ENCODE measurements around the gene B4GALT5. TPM values are rescaled to one million over a fixed set of nuclear protein-coding genes. Genes with fewer than 3 reads are reported as not detected.

B4GALT5 gene
- total RNA-seq, 1 experiment from 2014 or later = 62.4 TPM

- no peak overlapping the region for H3K4me3 Mint-ChIP-seq
- H3K27ac Mint-ChIP-seq = peak overlapping the region; percentile 75
- peaks cover 90% of the 10 kb centered on the region for H3K4me1 Mint-ChIP-seq
- H3K9me3 Mint-ChIP-seq = no peaks in the 10 kb centered on the region
- ChIA-PET POLR2A (no interaction called here), CTCF (no interaction called here)
- no peaks in the 10 kb centered on the region for H3K27me3 Mint-ChIP-seq (ENCODE audit: low read depth)
- H3K36me3 Mint-ChIP-seq = no peaks in the 10 kb centered on the region
- ATAC-seq = no peak
- TF ChIP-seq FOXP4 (CRISPR knock-in tag; IDR thresholded peaks at IDR 0.05) = no peak
- no peak for TF ChIP-seq NFATC4 (CRISPR knock-in tag; IDR thresholded peaks at IDR 0.05)
- TF ChIP-seq FOXJ3 (CRISPR knock-in tag; IDR thresholded peaks at IDR 0.05; ENCODE audit: borderline replicate concordance) = no peak
- TF ChIP-seq PRDM15 (CRISPR knock-in tag; IDR thresholded peaks at IDR 0.05) = no peak
- no peak for TF ChIP-seq ARID4B (CRISPR knock-in tag; IDR thresholded peaks at IDR 0.05; ENCODE audit: borderline replicate concordance)
- TF ChIP-seq ETV6 (CRISPR knock-in tag; IDR thresholded peaks at IDR 0.05) = no peak
- TF ChIP-seq MLX (CRISPR knock-in tag; IDR thresholded peaks at IDR 0.05) = no peak
- no peak for TF ChIP-seq ZNF219 (CRISPR knock-in tag; IDR thresholded peaks at IDR 0.05; ENCODE audit: borderline replicate concordance)
- no peak for TF ChIP-seq MYBL2 (CRISPR knock-in tag; IDR thresholded peaks at IDR 0.05)
- no peak for TF ChIP-seq ZBTB21 (CRISPR knock-in tag; IDR thresholded peaks at IDR 0.05; ENCODE audit: borderline replicate concordance)
- no peak for TF ChIP-seq MXD4 (CRISPR knock-in tag; IDR thresholded peaks at IDR 0.05; ENCODE audit: borderline replicate concordance)
- TF ChIP-seq TP53 (CRISPR knock-in tag; IDR thresholded peaks at IDR 0.05) = no peak
- no peak for TF ChIP-seq ATF6 (CRISPR knock-in tag; IDR thresholded peaks at IDR 0.05)
- no peak for DNase-seq (ENCODE audit: low spot score)
Observed at GRCh38 chr20:49698477-49698876, 15.2 kb downstream of the B4GALT5 start.
